Cardiac fibroblast (primary cell): Measurements from ENCODE around the gene SLC10A7.

Experiments
- DNase-seq, 2 donors: peaks; one replicate each; pipeline versions ENCODE4 v3.0.0 to v3.0.0-alpha.2; 2010; ENCODE audit warnings: low read depth in 2 of 2
- H3K4me3 ChIP-seq, 2 donors: replicated peaks in 1 of 2; 1 replicate in 1 of 2; 2 replicates in 1 of 2; pipeline ENCODE4 v1.5.1; 2011; ENCODE audit warnings: low read depth in 2 of 2, low read length in 2 of 2, mild to moderate bottlenecking in 2 of 2, moderate library complexity in 1 of 2
- CTCF ChIP-seq: IDR thresholded peaks from one replicate; pipeline ENCODE4 v1.5.1; 2011; ENCODE audit warnings: low read depth, mild to moderate bottlenecking, low read length, inconsistent platforms

Gene SLC10A7

DNA sequence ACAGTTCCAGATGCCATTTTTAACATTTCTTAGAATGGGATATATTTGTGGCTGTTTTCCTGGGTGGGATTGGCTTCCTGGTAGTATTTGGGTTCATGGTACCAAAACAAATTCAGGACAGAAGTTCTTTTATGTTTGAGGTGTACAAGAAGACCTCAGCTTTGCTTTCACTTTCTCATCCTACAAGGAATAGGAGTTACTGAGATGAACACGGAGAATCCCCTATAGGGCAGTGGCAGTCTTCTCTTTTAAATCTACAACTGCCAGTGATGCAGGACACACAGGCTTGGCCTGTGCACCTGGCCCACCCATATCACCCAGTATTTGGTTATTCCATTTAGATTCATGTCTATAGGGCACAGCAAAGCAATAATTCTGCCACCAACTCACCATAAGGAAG is 35.2 kb downstream of the SLC10A7 start:
- no peak for DNase-seq
- TF ChIP-seq CTCF = no peak
- H3K4me3 ChIP-seq = no peak overlapping the region

DNA sequence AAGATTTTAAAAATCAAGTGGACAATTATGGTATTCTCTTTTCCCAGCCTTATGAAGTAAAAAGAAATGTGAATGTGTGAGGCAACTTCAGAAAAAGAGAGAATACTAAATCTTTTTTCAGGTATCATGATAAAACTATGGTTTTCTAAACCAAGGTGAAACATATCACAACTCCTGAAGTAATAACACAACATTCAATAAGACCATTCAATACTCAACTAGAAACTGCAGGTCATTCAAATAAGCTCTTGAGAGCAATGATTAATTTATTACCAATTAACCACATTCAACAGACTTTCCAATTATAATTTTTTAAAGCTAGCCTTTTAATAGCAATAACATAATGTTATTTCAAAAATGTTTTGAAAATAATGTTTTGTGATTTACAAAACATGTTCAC is 35.8 kb downstream of the SLC10A7 start:
- H3K4me3 ChIP-seq = no peak overlapping the region
- no peak for DNase-seq
- no peak for TF ChIP-seq CTCF

DNA sequence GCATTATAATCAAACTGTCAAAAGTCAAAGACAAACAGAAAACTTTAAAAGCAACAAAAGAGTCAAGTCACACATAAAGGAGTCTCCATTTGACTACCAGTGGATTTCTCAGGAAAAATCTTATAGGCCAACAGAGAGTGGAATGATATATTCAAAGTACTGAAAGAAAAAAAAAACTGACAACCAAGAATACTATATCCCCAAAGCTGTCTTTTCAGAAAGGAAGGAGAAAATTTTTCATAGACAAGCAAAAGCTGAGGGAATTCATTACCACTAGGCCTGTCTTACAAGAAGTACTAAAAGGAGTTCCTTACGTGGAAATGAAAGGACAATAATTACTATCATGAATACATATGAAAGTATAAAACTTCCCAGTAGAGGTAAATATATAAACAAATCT is 39.0 kb downstream of the SLC10A7 start:
- no peak for TF ChIP-seq CTCF
- DNase-seq = no peak
- H3K4me3 ChIP-seq = no peak overlapping the region

- no peak for TF ChIP-seq CTCF
- DNase-seq = no peak
- no peak overlapping the region for H3K4me3 ChIP-seq
These were observed 40.5 kb downstream of the SLC10A7 start for GRCh38 chr4:146481246-146481645.

- no peak for DNase-seq
- H3K4me3 ChIP-seq = no peak overlapping the region
- no peak for TF ChIP-seq CTCF
These were observed 43.7 kb downstream of the SLC10A7 start for GRCh38 chr4:146478009-146478408.

DNA sequence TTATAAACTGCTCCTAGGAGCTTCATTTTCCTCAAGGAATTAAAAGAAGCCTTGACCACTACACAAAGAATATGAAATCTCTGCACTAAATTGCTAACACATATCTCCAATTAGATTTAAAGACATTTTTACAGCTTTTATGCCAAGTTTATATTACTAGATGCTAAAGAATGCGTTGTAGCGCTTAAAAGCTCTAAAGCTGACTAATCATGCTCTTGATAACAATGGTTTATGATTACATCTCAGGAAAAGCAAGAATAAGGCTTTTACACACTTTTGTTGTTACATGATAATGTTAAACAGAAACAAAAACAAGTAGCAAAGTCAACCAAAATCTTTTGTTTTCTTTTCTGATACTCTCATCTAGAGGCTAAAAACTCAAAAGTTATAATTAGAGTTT is 44.7 kb downstream of the SLC10A7 start:
- peak; percentile 40 to 41 for DNase-seq
- H3K4me3 ChIP-seq = no peak overlapping the region

More for the DNA sequence above, 44.7 kb downstream of the SLC10A7 start:
- no peak for TF ChIP-seq CTCF
